ENCODE measurements around the gene TMEM131L.
"Not testable (repeated sequence)": the region's sequence is repeated elsewhere in the genome, so short reads cannot be mapped to it uniquely, and the experiment has no call there.

Gene TMEM131L

DNA sequence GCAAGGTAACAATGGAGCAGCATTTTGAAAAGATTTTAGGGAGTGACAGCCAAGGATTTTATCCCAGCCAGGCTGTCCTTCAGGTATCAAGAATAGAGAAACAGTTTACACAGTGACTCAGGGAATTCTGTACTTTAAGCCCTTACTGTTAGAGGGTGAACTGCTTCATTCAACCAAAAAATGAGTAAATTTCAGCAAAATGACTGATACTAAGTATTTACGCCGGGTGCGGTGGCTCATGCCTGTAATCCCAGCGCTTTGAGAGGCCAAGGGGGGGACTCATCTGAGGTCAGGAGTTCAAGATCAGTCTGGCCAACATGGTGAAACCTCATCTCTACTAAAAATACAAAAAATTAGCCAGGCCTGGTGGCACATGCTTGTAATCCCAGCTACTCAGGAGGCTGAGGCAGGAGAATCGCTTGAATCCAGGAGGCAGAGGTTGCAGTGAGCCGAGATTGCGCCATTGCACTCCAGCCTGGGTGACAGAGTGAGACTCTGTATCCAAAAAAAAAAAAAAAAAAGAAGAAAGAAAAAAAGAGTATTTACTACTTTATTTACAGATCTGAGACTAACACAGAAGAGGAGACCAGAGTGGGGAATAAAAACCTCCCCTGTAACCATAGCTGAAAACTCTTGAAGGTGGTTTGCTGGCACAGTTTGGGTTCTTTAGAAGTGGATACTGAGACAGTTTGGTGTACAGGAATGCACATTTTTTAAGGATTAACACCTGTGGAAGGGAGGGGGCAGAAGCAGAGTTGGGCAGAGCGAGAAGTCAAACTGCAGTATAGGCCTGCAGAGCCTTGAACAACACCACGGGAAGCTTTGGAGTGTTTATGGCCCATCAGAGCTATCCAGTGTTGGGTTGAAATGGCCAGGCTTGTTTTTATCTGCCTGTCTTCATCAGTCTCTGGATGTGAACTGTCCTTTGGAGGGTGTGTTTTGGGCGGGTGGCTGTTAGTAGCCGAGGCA is 40.5 kb downstream of the TMEM131L start:
- no peak for DNase-seq

DNA sequence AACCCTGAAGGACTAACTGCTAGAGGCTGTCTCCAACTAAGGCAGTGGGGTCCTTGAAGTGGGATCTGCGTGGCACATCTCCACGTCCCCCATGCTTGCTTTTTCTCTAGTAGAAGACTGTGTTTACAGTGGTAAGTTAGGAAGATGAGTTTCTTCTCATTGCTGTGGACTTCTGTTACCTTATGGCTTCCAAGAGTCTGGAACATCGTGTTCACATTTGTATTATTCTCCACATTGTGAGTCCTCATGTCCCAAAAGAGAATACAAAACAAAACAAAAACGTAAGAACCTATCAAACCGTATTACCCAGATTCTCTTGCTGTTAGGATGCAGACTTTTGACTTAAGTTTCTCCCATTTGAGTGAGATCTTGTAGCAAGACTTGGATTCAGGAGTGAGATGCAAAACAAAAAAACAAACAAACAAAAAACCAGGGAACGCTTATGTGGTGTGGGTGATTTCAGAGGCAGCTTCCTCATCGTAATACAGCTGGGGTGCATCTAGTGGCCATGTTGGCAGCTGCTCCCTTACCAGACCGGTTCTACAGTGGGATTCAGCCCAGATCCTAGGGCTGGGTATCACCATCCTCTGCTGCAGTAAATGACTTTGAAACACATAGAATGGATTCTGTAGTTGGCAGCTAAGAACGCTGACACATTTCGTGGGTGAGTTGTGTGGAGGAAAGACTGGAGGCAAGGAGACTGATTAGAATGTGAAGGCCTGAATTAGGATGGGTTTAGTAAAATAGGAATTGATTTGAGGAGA is 41.3 kb downstream of the TMEM131L start:
- no peak for DNase-seq

DNA sequence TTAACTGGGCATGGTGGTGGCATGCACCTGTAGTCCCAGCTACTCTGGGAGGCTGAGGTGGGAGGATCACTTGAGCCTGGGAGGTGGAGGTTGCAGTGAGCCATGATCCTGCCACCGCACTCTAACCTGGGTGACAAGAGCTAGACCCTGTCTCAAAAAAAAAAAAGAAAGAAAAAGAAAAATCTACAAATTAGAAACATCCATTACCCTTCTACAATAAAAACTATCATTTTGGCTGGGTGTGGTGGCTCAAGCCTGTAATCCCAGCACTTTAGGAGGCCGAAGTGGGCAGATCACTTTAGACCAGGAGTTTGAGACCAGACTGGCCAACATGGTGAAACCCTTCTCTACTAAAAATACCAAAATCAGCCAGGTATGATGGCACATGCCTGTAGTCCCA is 43.1 kb downstream of the TMEM131L start:
- DNase-seq = not testable (repeated sequence)

- DNase-seq = no peak
These were observed 43.6 kb downstream of the TMEM131L start for GRCh38 chr4:153509724-153510123.

DNA sequence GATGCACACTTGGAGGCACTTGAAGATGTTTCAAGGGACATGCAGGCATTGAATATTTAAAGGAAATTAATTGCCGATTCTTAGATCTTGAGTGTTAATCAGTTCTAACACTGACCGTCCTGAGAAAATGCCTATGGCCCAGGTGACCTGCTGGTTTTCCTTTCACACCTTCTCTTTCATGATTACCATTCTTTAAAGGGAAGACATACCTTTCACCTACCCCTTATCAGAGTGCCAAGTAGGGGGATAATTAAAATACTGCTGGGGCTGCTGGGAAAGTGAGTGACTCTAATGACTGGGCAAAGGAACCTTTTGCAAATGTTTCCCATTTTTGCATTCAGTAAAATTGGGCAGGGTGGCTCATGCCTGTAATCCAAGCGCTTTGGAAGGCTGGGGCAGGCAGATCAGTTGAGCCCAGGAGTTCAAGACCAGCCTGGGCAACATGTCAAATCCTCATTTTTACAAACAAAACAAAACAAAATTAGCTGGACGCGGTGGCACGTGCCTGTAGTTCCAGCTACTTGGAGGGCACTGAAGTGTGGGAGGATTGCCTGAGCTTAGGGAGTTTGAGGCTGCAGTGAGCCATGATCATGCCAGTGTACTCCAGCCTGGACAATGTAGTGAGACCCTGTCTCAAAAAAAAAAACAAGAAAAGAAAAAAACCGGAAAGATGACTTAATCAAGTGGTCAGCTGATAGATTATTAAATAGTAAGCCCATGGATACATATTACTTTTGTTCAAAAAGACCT is 44.3 kb downstream of the TMEM131L start:
- DNase-seq = no peak

DNA sequence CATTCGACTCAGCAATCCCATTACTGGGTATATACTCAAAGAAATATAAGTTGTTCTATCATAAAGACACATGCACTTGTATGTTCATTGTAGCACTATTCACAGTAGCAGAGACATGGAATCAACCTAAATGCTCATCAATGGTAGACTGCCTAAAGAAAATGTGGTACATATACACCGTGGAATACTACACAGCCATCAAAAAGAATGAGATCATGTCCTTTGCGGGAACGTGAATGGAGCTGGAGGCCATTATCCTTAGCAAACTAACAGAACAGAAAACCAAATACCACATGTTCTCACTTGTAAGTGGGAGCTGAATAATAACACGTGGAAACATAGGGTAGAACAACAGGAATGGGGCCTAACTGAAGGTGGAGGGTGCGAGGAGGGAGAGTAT is 44.9 kb downstream of the TMEM131L start:
- no peak for DNase-seq

GRCh38 chr4:153512162-153512852 is 46.1 kb downstream of the TMEM131L start:
- no peak for DNase-seq

DNA sequence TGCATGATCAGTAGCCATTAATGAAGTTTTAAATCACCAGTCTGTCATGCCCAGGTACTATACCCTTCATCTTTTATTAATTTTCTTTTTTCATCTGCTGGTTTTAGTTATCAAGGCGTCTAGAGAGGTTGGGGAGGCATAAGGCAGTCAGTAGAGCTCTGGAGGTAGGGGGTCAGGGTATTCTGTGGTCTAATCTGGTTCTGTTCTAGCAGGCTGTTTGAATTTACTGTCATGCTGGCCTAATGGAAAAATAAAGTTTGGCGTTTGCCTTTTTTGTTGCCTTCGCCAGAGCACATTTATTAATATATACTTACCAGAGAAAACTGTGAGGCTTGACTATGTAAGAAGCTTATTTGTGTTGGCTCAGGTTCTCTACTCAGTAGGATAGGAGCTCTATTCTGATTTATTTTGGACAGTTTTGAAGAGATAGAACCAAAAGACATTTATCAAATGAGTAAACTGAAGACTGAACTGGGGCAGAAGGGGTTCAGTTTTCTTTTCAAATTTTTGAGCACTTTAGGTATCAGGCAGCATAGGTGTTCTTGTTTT is 46.9 kb downstream of the TMEM131L start:
- DNase-seq = no peak

DNA sequence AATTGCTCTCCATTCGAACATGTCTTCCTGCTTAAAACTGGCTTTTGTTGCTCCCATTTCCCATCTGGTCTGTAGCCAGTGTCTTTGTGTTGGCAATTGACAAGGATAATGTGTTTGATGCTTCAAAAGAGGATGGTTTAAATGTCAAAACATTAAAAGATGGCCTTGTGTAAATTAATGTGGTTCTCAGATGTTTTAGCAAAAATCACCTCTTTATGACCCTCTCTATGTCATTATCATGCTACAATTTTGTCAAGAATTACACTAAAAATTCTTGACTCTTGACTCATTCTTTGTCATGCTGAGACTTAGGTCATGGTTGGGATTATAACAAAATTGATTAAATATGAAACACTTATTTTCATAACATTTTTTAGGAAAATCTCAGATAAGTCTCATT is 47.4 kb downstream of the TMEM131L start:
- DNase-seq = no peak

GRCh38 chr4:153514001-153514526 is 47.9 kb downstream of the TMEM131L start:
- DNase-seq = no peak

GRCh38 chr4:153514688-153515426 is 48.7 kb downstream of the TMEM131L start:
- DNase-seq = no peak

- no peak for DNase-seq
These were observed 51.0 kb downstream of the TMEM131L start for GRCh38 chr4:153517159-153517558.

GRCh38 chr4:153518001-153518400 is 51.8 kb downstream of the TMEM131L start:
- no peak for DNase-seq

- peak; percentile 45 for DNase-seq
These were observed 52.7 kb downstream of the TMEM131L start for GRCh38 chr4:153518637-153519389.

- no peak for DNase-seq
These were observed 53.5 kb downstream of the TMEM131L start for GRCh38 chr4:153519687-153520086.

DNA sequence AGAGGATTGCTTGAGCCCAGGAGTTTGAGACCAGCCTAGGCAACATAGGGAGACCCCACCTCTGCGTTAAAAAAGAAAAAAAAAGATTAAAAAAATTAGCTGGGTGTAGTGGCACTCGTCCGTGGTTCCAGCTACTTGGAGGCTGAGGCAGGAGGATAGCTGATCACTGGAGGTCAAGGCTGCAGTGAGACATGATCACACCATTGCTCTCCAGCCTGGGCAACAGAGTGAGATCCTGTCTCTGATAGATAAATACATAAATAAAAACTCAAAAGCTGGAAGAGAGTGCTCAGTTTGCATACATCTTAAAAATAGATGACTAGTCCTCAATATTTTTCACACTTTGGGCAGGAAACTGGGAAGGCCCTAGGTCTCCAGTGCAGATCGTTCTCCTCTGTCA is 54.1 kb downstream of the TMEM131L start:
- DNase-seq = no peak

DNA sequence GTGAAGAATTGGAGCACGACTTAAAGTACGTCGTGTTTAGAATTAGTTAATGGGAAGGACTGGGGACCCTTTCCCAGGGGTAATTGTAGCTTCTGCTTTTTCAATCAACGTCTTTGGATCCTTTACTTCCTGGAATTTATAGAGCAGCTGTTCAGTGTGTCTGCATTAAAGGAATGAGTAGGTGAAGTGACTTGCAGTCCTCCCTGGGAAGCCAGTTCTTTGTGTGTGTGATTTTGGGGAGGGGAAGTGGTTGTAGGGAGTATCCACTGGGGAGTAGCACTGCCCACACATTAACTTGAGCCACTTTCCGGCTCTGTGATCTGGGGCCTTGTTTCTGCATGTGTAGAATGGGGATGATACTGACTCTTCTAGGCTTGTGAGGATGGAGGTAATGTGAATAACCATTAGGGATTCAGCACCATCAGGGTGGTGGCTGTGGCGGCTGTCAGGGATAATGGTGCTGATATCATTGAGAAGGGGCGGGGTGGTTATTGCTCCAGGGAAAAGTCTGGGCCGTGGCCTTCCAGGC is 54.7 kb downstream of the TMEM131L start:
- no peak for DNase-seq

GRCh38 chr4:153521478-153521877 is 55.3 kb downstream of the TMEM131L start:
- DNase-seq = peak; percentile 40

DNA sequence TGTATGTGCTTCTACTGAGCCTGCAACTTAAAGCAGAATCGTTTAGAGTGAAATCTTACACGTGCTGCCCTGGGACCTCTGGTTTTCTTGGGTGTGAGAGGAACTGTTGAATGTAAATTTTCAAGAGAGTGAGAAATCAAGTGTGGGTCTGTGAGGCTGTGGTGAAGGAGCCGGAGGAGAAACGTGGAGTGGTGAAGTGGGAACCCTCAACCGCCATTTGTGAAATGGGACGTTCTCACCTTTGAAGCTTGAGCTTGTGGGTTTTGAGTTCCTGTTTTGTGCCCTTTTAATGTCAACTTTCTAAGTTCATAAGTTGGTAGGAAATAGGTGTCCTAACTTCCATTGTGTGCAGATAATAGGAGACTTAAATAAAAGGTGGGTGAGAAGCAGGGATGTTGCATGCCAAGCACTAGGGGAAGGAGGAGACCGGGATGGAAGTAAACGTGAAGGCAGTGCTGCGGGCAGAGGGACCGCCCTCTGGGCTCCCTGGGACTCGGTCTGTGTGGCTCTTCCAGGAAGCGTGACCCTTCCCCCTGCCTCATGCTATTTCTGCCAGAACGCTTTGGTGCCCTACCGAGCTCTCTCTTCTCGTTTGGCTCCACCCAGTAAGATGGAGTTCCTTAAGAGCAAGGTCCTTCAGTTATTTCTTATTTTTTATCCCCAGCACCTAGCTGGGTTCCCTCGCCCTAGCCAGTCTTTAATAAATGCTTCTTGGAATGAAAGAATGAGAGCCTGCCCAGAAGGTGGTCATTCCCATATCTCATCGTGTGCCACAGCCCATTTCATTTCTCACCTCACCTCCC is 56.0 kb downstream of the TMEM131L start:
- DNase-seq = peak; percentile 74

- peak; percentile 67 for DNase-seq
These were observed 56.6 kb downstream of the TMEM131L start for GRCh38 chr4:153522802-153523094.
